Measurements from ENCODE around the gene RAD50. TPM values are rescaled to one million over a fixed set of nuclear protein-coding genes. Genes with fewer than 3 reads are reported as not detected.
A peak's percentile ranks its signal among the peaks of the same experiment; 100 is the strongest.

The RAD50 gene
- total and polyA plus RNA-seq, 10 donors: 4.2 to 34.0 (median 25.7) TPM

- no peak for TF ChIP-seq POLR2AphosphoS5 (IDR thresholded peaks at IDR 0.05)
- no peak for TF ChIP-seq POLR2A (IDR thresholded peaks at IDR 0.05)
- TF ChIP-seq CTCF (IDR thresholded peaks at IDR 0.05 in 8 of 11, conservative IDR thresholded peaks at IDR 0.05 in 3 of 11): no peak
- peaks cover 0 to 27% (median 25%) of the 10 kb centered on the region in 8 donors for H3K9me3 ChIP-seq
- H3K36me3 ChIP-seq: no peaks in the 10 kb centered on the region
- H3K27me3 ChIP-seq (replicated peaks in 1 of 7): peaks cover 3 to 46% (median 28%) of the 10 kb centered on the region in 7 donors
- DNase-seq: no peak
- WGBS, 5 donors: 92 to 97% (median 94%) methylated on average over 4 of the region's 4 CpGs
- intact Hi-C loops (cut with DNase I; ENCODE audit: low total_unique reads): no loop called here
- no peak overlapping the region for H3K4me3 ChIP-seq
- no peak overlapping the region for H3K27ac ChIP-seq
- peaks cover 7 to 16% (median 14%) of the 10 kb centered on the region in 6 donors for H3K4me1 ChIP-seq
Measured at GRCh38 chr5:132651838-132652469, 95.2 kb downstream of the RAD50 start.

- no peak for DNase-seq
- Histone ChIP-seq H3K27ac (no peak overlapping the region), H3K36me3 (no peaks in the 10 kb centered on the region), H3K4me3 (no peak overlapping the region), H3K4me1 (peaks cover 7 to 18% (median 15%) of the 10 kb centered on the region in 6 donors), H3K27me3 (replicated peaks in 1 of 7) (peaks cover 3 to 62% (median 32%) of the 10 kb centered on the region in 7 donors), H3K9me3 (peaks cover 0 to 11% (median 10%) of the 10 kb centered on the region in 8 donors)
- TF ChIP-seq POLR2AphosphoS5 (IDR thresholded peaks at IDR 0.05): no peak
- no peak for TF ChIP-seq POLR2A (IDR thresholded peaks at IDR 0.05)
- TF ChIP-seq CTCF (IDR thresholded peaks at IDR 0.05 in 8 of 11, conservative IDR thresholded peaks at IDR 0.05 in 3 of 11): no peak
- WGBS, 5 donors: 52 to 60% (median 54%) methylated on average over 7 of the region's 7 CpGs
- intact Hi-C loops (cut with DNase I; ENCODE audit: low total_unique reads): no loop called here
Measured at GRCh38 chr5:132653716-132654115, 96.9 kb downstream of the RAD50 start.

GRCh38 chr5:132655821-132656773, 99.3 kb downstream of the RAD50 start:
- Histone ChIP-seq H3K27me3 (replicated peaks in 1 of 7) (peaks cover 3 to 62% (median 32%) of the 10 kb centered on the region in 7 donors), H3K4me3 (peak overlapping the region in 7 of 8 donors; percentile 20 to 66 (median 34)), H3K4me1 (peaks cover 7 to 18% (median 15%) of the 10 kb centered on the region in 6 donors), H3K9me3 (no peaks in the 10 kb centered on the region), H3K27ac (no peak overlapping the region), H3K36me3 (no peaks in the 10 kb centered on the region)
- 6 to 22% (median 7%) methylated on average over 32 to 92 of the region's 92 CpGs for WGBS, 5 donors
- no peak for DNase-seq
- TF ChIP-seq POLR2A (IDR thresholded peaks at IDR 0.05) (no peak), POLR2AphosphoS5 (IDR thresholded peaks at IDR 0.05) (peak in 1 of 3 donors; percentile 39), CTCF (IDR thresholded peaks at IDR 0.05 in 8 of 11, conservative IDR thresholded peaks at IDR 0.05 in 3 of 11) (peak in 1 of 11 experiments; percentile 15)
- intact Hi-C loops (cut with DNase I; ENCODE audit: low total_unique reads): no loop called here

Data from spleen (tissue), 11 donors.